ENCODE measurements around the gene CREG1.
A peak's percentile ranks its signal among the peaks of the same experiment; 100 is the strongest.

Gene CREG1

DNA sequence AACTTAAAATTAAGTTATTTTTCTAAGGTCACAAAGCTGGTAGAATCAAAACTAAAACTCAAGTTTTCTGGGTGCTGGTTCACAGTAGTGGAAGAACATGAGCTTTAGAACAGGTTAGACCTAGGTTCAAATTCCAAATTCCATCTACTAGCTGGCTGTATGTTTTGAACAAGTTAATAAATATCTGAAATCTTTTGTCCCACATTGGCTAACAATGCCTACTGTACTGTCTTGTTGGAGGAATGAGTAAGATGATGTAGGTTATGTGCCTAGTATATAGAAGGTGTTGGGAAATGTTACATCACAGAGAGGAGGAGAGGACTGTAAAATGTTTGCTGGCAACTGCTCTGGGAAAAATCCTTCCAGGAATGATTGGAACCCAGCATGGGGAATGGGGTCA, 21.2 kb downstream of the CREG1 start:
- no peak for DNase-seq (ENCODE audit: low spot score)

DNA sequence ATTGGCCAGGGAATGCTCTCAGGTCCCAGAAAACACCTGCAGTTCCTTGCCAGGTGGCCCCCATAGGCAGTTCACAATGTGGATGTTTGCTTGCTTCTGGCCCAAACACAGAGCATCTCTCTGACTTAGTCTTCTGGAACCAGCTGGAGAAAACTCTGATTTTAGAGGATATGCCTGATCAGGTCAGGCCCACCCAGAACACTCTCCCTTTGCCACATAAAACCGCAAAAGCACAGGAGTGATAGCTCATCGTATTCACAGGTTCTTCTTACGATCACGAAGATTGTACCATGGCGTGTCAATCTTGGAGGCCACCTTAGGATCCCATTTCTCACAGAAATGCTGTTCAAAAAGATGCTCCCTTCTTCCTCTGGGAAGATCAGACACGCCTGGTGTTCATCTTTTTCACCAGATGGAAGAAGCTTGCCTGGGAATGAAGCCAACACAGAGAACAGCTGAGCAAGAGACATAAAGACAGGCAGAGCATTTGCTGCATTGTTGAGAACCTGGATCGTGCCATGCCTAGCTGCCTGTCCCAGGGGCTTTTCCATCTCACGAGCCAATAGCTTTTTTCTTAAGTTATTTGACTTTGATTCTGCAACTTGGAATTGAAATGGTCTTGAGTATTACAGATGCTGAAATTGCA, 23.6 kb downstream of the CREG1 start:
- peak; percentile 17 for DNase-seq (ENCODE audit: low spot score)

DNA sequence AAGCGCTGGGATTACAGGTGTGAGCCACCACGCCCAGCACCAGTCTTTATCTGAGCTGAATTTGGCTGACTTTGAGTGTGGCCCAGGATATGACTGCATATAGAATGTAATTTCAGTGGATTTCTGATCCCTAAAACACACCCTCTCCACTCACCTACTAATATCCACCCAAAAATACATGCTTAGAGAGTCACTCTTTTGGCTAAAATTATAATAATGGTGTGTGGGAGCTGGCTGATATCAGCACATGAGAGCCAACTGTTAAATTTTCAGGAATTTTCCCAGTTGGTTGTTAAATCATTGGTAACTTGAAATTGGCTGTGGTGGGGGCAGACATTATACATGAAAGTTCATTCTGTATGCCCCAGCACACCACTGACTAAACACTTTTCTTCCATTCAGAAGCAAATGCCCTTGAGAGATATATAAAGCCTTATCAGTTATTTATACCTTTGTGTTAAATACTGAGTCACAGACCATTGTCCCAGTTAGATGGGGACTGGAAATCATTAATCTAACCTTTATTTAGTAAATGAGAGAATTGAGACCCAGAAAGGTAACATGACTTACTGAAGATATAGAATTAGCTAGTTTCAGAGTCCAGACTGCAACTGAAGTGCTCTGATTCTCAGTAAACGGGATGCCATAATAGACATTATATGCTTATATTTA, 25.4 kb downstream of the CREG1 start:
- DNase-seq (ENCODE audit: low spot score), result no peak

DNA sequence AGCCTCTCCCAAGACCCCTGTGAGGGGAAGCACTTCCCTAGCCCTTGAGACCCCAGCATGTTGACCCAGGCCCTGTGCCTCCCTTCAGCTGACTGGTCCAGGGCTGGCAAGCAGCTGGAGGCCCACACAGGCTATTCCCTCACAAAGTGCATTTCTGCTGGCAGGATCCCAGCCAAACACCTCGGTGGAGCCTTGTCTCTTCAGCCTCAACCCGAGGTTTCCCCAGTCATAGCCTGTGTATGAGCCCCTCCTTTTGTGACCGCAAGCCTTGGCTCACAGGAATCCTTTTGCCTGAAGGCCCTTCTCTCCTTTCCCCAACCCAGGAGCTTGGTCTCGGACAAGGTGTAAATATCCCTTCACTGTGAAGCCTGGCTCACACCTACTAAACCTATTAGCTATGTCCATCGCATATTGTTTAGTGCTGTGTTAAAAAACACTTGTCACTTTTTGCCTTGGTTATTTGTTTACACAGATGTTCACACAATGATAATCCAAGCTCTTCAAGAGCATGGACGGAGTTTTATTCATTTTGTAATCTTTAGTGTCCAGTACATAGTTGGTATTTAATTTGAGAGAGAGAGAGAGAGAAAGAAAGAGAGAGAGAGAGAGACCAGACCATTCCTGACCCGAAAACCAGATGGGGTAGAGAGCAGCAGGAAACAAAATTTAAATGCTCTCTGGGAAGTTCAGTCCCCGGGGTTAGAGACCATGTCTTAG, 26.7 kb downstream of the CREG1 start:
- DNase-seq (ENCODE audit: low spot score), result no peak

DNA sequence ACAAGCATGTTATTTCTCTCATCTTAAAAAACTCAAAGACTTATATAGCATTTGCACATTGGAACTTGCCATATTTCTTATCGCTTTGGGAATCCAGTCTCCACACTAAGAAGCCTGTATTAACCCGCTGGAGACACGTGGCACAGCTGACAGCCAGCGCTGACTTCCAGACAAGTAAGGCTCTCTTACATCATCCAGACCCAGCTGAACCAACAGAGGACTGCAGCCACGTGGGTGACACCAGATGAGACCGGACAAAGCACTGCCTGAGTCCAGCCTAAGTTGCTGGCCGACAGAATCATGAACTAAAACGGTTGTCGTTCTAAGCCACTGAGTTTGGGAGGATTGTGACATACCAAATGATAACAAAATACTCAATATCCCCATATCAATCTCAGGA, 28.9 kb downstream of the CREG1 start:
- no peak for DNase-seq (ENCODE audit: low spot score)

DNA sequence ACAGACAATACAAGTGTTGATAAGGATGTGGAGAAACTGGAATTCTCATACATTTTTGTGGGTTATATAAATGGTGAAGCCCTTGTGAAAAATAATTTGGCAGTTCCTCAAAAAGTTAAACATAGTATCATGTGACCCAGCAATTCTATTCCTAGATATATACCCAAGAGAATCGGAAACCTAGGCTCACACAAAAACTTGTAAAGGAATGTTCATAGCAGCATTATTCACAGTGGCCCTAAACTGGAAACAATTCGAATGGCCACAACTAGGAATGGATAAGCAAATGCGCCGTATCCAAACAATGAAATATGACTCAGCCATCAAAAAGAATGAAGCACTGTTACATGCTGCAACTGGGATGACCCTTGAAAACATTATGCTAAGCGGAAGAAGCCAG, 31.3 kb downstream of the CREG1 start:
- DNase-seq (ENCODE audit: low spot score), result no peak

DNA sequence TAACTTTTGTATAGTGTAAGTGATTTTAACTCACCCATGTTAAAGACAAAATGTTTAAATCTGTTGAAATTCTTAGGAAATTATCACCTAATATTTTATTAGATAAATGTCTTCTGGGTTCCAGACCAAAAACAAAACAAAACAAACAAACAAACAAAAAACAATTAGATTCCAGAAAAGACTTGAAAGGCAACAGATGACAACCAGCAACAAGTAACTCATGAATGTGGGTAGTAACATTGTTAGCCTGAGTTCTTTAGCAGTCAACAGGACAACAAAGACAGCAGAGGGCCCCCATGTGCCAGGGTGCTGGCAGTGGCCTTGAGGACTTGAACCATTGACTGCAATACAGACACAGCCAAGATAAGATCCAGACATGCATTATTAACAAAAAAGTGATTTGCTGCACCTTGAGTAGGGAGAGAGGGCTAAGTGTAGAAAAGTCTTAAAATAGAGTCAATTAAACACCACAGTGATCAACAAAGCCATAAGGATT, 32.8 kb downstream of the CREG1 start:
- DNase-seq (ENCODE audit: low spot score), result no peak

DNA sequence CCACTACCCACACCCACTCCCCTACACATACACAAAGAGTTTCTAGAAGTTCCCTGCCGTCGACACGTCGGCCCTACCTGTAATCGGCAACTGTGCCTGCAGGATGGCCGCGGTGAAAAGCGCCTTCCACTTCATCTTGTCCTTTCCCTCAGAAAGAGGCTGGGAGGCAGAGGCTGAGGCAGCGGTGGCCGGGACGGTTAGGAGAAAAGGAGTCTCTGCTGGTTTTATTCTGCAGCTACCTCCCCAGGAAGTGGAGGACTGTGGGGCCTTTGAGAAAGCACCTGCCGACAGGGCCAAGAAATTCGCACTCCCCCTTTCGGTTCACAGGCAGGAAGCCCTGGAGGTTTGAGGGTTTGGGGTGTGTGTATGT, 35.2 kb downstream of the CREG1 start, which contains the start of gene CD247:
Gene CD247 (minus strand): TSS at position 199 of the 370 bp plus-strand sequence. CDS start 64 bp downstream, at position 135.
- no peak for DNase-seq (ENCODE audit: low spot score)

DNA sequence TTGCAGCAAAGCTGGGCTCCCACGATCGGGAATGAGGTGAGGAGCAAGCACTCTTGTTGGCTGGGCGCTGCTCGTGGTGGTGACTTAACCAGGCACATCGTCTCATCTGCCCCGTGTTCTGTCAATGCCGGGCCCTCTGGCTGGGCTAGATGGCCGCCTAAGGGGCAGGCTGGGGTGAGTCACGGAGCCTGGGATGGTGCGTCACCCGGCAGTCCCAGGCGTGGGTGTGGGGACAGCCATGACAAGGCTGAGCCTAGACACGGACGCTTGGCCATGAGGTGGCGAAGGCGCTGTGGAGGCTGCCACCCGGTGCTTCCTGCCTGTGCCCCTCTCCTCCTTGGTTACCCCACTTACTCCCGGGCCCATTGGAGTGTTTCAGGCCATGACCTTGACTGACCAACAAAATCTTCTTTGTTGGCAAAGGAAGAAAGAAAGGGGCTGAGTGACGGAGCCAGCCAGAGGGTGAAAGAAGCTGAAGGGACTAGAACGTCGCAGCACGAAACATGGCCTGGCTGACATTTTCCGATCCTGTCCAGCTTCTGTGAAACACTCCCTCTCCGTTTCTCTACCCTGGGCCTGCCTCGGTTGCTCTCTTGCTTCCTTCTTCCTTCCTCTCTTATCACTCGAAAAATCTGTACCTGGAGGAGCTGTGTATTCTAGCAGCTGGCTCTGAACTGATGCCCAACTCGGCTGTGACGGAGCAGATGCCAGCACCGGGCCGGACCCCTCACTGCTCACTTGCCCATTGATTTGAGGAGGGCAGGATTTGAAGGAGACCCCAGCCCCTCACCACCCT, 35.8 kb downstream of the CREG1 start:
- DNase-seq (ENCODE audit: low spot score), result no peak

DNA sequence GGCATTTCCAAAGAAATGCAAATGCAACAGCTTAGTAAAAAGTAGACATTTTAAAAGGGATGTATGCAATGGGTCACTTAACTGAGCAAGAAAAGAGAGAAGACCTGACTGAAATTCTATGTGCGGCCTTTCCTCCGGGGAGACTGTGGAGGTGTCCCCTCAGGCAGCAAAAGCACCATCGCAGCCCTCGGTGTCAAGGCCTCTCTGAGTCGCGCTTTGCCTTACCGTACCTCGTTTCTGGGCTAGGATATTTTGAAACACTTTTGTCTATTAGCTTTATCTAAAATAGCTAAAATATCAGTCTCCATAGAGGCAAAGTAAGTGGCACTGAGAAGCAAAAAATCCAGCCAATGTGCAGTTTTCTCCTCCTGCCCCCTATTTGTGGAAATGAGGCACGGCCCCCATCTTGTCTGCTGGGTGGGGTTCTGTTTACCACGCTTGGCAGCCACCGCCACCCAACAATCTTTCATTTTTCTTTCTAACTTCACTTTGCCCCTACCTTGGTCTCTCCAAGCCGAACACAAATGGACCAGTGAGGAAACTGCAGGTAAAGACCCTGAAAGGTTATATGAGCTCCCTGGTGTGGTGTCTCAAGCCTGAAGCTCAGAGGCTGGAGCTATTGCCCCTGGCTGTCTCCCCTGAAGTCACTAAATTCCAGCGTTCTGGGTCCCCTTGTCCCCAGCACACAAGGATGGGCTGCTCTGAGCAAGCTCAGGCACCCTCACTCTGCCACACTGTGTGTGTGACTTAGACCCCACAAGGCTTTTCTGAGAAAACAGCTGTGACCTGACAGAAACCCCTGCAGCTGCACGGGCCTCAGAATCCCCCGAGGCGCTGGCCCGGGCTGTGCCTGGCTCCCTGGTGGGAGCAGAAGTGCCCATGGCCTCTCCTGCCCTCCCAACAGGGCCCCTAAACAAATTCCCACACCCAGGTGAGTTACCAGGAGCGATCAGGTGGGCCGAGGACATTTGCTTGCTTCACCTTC, 36.9 kb downstream of the CREG1 start:
- DNase-seq (ENCODE audit: low spot score), result no peak

DNA sequence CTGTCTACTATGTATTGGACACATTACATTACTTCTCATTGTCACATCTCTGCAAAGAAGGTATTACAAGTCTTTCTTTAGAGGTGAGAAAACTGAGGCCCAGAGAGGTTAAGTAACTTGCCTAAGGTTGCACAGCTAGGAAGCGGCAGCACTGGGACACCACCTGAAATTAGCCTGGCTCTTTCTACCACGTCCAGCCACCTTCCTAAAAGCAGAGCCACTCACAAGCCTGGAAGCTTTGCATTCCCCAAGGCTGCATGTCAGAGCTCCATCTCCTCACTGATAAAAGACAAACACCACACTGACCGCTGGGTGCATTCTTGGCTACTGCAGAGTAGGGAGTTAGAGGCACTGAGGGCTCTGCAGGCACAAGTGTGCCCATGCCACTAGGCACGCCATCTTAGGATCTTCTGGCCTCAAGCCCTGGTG, 37.7 kb downstream of the CREG1 start:
- no peak for DNase-seq (ENCODE audit: low spot score)

DNA sequence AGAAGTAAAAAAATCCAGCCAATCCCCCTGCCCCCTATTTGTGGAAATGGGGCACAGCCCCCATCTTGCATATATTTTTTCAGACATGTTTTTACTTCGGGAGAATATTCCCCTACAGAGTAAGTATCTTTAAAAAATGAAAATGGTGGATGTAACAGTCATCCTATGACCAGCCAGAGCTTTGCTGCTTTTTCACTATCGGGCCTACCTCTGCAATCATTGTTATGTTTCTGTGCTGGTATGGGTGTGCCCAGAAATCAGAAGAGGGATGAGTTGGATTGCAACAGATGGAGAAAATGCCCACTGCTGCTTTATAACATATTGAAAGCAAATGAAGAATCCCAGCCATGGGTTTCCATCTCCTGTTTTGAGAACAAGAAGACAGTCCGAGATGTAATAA, 38.1 kb downstream of the CREG1 start:
- DNase-seq (ENCODE audit: low spot score), result no peak

DNA sequence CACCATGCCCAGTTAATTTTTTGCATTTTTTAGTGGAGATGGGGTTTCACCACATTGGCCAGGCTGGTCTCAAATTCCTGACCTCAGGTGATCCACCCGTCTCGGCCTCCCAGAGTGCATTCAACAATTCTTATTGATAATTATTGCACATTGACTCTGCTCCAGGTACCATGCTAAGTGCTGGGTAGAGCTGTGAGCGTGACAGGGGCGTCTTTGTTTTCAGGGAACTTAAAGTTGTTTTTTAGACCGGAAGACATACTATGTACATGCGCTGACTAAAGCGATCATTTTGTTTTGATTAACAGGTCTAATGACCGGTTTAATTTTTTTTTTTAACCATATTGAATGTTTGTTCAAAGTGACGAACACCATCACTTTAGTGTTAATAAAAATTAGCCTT, 39.3 kb downstream of the CREG1 start:
- no peak for DNase-seq (ENCODE audit: low spot score)

DNA sequence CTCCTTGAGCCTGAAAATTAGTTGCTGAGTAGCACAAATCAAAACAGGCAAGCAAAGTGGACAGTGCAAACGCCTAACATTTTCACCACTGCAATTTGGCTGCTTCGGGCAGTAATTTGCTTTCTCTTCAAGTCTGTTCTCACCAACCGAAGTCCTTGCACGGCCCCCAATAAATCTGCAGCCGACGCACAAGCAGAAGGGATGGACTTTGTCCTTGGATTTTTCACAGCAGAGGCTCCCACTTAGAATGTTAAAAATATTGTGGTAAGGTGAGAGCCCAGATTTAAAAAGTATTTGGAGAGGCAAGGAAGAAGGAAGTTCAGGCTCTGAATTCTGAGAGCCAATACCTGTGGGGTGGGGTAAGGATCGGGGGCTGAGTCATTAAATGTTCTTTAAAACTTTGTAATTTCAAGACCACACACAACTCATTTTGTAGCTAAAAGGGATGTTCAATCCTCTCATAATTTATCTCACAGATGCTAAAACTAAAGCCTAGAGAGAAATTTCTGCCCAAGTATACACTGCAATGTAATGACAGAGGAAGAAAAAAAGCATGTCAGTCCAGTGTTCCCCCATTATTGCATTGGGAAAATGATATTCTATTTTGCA, 41.4 kb downstream of the CREG1 start:
- DNase-seq (ENCODE audit: low spot score), result no peak

DNA sequence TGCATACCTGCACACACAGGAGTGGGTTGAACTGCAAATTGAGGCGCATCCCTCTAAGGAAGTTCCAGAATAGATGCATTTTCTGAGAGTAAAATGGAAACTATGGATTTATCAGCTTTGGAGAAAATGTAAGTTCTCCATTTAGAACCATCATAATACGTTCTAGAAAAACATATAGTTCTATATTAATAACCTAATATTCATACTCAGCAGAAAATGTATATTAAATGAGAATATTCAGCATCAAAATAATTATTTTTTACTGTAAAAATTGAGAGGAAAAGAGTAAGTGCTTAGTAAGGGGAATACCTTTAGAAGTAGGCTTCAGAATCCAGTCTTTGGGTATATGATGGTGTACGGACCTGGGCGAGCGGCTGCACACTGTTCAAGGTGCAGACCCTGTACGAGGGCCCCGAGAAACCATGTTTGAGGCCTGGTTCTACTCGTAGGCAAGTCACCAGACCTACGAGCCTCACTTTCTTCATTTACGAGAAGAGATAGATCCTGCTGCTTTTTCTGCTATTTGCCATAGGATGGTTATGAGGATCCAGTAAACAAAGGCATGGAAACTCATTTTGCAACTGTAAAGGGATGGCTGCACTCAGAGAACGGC, 42.1 kb downstream of the CREG1 start:
- no peak for DNase-seq (ENCODE audit: low spot score)

DNA sequence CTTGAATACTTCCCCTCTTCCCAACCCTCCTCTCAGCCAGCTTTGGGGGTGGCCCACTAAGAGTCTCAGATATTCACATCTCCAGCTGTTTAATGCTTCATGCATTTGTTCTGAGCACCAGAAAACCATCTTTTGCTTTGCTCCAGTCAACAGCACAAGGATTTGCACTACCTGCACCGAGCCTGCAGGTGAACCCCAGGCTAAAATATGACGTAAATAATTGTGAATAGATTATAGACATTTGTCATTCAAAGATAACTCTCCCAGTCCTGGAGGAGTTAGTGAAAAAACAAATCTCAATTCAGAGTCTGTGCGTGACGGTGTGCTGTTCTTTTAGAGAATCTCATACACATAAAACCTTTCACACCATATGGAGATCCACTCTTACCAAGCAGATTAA, 42.7 kb downstream of the CREG1 start:
- DNase-seq (ENCODE audit: low spot score), result no peak

DNA sequence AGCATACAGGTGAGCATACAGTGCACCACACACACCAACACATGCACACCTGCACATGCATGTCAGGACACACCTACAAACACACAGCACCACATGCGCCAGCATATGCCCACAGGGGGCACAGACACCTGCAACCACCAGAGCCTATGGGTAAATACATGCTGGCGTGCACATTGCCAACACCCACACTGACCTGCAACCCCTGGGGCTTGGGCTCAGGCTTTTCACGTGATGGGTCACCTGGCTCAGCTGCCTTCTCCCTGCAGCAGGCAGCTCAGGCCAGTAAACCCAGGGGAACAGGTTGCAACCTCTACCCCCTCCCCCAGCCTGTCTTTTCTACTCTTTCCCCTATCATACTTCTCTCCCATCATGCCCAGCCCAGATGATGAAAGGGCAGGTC, 43.3 kb downstream of the CREG1 start:
- no peak for DNase-seq (ENCODE audit: low spot score)

DNA sequence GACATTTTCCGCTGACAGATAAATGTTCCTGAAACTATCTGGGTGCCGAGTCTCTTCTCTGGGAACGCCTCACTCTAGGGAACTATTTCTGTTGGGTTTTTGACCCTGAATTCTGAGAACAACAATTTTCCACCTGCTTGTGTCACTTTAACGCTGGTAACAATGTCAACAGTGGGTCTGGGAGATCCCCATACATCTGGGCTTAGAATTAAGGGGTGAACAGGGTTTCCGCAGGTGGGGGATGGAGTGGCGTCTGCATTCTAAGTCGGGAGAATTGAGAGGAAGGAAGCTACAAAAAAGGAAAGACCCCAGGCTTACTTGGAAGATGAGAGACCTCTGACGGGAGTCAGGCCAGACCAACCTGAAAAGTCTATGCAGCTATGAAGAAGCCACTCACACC, 44.0 kb downstream of the CREG1 start:
- no peak for DNase-seq (ENCODE audit: low spot score)

DNA sequence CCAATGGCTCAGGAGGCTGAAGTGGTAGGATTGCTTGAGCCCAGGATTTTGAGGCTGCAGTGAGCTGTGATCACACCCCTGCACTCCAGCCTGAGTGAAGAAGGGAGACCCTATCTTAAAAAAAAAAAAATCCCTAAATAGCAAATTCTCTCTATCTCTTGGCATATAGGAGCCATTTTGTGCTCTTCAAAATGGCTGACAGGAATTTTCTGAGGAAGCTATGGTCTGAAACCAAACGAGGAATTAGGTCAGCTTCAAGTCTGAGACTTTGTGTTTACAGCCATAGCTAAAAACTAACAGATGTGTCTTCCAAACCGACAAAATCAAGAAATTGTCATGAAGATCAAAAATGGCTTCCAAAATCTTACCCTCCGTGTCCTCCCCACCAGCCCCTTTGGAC, 45.8 kb downstream of the CREG1 start:
- DNase-seq (ENCODE audit: low spot score), result no peak

DNA sequence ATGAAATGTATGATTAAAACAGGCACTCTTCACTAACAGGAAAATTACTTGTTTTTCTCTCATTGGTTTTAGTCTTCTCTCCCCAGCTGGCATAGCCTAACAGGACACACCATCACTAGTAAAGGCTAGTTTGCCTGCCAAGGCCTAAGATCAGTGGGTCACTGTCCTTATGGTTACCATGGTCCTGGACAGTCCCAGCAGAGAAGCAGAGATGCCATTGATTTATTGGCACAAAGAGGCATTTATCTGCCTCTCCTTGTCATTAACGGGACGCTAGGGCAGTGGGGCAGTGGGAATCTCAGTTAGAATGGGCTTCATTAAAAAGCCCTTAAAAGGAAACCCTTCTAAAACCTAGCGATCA, 49.1 kb downstream of the CREG1 start:
- DNase-seq (ENCODE audit: low spot score), result no peak

All from AG20443 (cell line).